Stimulated activated CD8-positive, alpha-beta memory T cell treated with anti-CD3 and anti-CD28 coated beads, Interleukin-2, amount 100 ng/mL, for 1 hour (primary cell): ENCODE results near the gene CIAO2A.

ENCODE experiments used
- DNase-seq, 2 donors: peaks; one replicate each; pipeline ENCODE4 v3.0.0-alpha.2; 2020; ENCODE audit warnings: low read depth in 2 of 2

Gene CIAO2A

DNA sequence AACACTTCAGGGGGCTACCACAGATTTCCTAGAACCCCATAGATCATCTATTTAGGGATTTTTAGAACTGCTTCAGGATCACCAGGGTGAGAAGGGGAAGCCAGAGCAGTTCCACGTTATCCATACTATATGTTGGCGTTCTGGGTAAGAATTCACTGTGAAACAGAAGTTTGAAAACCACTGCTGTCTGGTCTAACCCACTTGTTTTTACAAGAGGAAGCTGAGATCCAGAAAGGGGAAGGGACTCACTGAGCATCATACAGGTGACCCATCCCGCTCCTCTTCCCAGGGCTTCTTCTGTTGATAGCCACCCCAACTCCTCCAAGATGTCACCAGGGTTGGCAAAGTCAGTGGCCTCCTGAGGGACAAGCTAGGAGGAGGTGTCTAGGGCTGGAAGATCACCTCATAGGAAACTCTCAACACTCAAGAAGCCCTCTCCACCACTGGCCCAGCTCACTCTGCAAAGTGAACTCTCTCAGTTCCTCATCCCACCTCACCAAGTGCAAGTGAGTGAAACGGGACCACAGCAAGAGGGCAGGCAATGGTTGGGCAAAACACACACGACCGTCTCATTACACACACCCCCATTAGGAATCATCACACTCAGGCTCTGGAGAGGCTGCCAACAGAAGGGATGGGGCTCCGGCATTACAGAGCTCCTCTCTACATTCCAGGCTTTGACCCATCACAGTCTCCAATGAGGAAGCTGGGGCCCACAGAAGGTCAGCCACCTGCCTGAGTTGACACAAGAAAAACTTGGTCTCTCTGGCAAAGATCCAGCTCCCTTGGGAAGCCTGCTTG lies 49.1 kb downstream of the CIAO2A start:
- no peak for DNase-seq

DNA sequence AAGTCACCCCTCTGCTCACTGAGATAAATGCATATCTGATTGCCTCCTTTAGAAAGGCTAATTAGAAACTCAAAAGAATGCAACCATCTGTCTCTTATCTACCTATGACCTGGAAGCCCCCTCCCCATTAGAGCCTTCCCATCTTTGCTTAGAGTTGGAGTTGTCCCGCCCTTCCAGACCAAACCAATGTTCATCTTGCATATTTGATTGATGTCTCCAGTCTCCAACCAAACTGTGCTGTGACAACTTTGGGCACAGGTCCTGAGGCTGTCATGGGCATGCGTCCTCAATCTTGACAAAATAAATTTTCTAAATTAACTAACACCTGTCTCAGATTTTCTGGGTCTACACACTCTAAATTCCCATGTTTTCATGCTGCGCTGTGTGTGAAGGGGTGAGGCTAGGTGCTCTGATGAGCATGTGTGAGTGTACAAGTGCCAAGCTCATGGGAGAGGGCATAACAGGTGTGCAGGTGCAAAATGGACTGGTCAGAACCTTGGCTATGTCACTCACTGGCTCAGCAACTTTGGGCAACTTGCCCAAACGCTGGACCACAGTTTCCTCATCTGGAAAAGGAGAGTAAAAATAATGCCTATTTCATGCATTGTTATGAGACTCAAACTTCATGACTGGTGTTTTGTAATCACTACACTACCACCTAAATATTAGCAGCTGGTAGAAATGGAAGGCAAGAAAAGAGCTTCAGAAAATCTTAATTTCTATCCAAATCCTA lies 54.6 kb downstream of the CIAO2A start:
- no peak for DNase-seq

DNA sequence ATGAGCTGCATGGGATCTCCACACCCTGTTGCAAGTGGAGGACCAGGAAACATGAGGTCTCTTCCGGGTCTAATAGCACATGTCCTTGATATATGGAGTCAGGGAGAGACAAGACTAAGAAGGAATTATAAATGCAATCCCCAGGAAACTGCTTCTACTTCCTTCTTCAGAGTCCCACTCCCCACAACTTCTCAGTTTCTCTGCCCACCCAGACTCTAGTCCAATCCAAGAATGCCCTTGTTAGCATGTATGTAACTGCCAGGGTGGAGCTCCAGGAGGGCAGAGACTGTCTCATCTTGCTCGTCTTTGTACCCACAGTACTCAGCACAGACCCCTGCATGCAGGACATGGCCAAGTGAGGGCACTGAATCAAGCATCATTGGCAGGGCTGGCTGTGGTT lies 55.7 kb downstream of the CIAO2A start:
- no peak for DNase-seq

DNA sequence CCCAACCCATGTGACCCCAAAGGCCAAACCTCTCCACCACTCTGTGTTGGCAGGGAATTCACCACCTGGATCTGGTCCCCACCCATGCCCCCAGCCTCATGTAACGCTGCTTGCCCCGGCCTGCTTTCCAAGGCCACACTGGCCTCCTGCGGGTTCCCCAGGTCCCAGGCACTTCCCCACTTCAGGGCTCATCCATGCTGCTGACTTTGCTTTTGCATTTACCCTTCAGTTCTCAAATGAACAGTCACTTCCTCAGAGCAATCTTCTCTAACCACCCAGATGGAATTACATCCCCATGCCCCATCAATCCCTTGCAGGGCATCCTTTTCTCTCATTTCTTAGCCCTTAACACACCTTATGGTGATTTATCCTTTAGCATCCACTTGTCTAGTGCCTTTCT lies 56.5 kb downstream of the CIAO2A start:
- DNase-seq = no peak

DNA sequence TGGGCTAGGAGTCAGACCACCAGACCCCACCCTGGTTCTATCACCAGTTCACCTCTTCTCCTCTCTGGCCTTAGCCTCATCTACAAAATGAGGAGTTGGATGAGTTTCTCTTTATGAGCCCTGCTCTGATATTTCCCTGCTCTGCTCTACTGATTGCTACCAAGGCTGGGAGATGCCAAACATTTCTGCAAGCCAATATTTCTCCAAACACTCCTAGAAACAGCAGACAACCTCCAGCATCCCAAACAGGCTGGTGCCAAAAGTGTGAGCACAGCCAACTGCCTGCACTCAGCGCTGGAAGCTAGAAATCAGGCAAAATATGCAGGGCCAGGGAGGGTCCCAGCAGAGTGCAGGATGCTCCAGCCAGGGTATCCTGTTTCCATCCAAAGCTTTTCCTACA lies 58.1 kb downstream of the CIAO2A start:
- no peak for DNase-seq

DNA sequence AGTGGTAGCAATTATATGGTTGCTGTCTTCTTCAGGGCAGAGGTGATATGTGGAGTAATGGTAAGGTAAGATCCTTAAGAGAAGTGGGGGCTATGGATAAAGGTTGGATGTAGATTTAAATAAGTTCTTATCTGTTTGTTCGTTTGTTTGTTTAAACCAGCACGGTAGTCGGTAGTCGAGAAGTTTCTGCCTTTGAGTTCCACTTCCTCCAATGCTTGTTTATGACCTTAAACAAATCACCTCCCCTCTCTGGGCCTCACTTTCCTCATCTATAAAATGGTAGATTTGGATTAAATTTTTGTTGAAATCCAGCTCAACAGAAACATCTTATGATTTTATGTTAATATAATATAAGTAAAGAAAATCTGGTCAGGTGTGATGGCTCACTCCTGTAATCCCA lies 59.1 kb downstream of the CIAO2A start:
- DNase-seq = no peak

DNA sequence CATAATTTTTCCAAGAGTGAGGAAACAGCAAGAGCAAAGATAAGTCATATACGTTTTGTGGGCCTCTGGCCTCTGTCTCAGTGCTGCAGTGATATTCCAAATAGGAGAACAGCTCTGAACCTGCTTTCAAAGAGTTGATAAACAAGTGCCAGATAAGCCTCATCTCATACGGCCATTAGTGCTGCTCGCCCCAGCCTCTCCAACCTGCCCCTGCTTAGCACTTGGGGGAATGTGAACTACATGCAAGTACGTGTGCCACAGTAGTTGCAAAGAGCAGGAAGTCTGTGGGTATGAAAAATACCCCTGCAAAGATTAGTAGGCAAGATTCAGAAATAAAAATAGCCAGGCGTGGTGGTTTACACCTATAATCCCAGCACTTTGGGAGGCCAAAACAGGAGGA lies 61.3 kb downstream of the CIAO2A start:
- DNase-seq = no peak

DNA sequence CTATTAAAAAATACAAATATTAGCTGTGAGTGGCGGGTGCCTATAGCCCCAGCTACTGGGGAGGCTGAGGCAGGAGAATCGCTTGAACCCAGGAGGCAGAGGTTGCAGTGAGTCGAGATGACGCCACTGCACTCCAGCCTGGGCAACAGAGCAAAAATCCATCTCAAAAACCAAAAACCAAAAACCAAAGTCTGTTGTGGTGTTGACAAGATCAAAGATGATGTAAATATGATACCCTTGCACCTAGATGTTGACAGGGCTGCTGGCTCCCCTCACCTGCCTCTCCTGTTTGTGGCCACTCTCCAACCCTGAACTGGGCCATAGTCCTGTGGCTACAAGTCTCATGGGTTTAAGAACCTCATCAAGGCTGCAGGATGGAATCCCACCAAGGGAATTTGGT lies 63.5 kb downstream of the CIAO2A start:
- no peak for DNase-seq

DNA sequence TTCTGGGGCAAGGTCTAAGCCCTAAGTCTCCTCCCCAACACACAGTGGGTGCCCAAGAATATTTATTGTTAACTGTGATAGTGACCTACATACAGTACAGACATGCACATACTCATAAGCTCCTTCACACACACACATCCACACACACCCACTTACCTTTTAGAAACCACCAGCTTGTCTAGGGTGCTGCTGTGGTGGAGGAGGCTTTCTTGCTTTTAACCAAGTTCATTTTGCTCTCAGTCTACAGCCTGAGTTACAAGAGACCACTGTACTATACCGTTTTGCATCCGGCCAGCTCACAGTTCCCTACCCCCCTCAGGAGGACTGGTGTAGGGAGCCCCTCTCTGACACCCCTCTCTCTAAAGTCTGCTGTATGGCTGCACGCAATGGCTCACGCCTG lies 64.0 kb downstream of the CIAO2A start:
- DNase-seq = no peak

DNA sequence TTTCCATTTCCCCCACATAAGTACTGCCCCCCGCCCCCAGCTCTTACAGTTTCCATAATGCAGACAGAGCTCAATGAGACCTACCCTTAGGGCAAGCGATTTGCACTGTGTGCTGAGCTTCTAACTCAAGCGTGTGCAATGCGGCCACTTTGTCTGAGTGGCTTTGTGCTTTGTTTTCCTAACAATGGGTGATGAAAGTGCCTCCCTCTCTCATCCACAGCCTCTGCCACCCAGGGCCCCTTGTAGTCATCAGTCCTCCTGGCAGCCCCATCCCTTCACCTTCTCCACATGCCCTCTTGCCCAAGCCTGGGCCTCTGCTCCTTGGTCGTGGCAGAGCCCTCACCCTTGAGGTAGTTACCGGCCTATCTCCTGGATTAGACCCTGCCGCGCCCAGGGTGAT lies 64.5 kb downstream of the CIAO2A start:
- no peak for DNase-seq

DNA sequence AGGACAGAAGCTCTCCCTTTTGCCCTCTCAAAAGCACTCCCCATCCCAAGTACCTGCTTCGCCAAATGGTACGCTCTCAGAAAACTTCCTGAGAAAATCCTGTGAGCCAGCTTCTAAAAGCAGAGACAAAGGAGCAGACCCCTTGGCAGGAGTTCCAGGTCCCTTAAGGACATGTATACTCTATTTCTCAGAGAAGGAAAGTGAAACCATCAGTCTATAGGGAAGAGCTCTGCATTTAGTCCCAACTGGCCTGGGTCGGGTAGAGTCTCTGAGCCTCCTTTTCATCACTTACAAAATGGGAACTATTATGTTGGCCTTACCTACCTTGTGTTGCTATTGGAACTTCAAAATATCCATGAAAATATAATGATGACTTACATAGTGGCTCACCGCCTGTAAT lies 67.0 kb downstream of the CIAO2A start:
- no peak for DNase-seq

DNA sequence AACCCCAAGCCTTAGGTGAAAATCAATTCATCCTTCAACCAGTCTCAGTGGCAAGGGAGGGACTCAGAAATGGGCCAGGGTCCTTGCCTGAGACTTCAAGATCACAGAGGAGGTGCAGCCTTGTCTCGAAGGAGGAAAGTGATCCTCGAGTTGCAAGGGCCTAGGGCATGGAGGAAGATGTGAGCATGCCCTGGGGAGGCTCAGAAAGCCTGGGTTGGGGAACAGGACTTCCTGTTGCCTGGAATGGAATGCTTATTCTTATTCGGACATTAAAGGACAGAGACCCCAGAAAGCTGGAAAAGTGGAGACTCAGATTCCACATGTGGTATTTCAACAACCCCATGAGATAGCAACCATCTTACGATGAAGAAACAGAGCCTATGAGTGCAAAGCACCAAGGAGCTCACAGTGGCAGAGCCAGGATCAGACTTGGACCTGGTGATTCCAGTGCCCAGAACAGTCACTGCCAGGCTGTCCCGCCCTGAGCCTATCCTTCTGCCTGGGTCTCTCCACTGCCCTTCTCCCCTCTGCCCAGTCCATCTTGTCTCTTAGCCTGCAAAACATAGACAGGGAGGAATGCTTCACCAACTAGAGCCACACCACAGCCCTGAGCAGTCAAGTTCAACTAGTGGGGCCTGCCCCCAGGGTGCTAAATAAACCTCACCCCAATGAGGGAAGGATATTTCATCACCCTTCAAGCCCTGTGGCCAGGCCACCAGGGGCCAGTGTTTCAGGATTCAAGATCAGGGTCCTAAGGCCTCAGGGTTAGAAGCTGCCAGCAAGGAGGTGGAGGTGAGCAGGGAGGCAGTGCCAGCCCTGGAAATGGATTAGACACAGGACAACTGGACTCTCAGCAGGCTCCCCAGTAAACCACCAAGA lies 69.2 kb downstream of the CIAO2A start:
- no peak for DNase-seq

DNA sequence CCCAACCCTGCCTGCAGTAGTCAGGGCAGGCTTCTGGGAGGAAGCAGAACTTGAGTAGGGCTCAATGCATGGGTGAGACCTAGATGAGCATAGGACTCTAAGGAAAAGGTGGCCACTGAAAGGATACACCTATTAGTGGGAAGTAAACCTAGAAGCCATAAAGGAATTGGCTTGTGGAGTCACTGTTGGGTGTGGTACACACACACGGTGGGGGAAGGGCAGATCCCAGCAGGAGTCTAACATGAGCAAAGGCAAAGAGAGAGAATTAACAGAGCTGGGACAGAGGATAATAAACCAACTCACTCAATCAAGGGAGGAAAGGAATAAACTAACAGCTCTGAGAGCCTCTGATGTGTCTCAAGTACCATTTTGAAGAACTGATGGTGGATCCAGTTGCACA lies 70.4 kb downstream of the CIAO2A start:
- no peak for DNase-seq

DNA sequence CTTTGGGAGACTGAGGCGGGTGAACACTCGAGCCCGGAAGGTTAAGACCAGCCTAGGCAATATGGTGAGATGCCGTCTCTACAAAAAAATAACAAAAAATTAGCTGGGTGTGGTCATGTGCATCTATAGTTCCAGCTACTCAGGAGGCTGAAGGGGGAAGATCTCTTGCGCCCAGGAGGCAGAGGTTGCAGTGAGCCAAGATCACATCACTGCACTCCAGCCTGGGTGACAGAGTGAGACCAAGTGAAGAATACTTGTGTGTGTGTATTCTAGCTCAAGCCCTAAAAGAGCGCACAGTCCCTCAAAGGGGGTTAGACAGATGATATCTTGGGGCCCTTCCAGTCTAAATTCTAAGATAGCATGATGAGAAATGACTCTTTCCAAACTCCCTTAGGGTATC lies 71.1 kb downstream of the CIAO2A start:
- DNase-seq = no peak
